Muscle of leg (tissue), 9 donors: ENCODE data around the gene SPATA12. TPM values are rescaled to one million over a fixed set of nuclear protein-coding genes. Genes with fewer than 3 reads are reported as not detected.

Experiments
- polyA plus RNA-seq, 8 donors: library from polyadenylated mRNA; unstranded; fragments of 120-200 nt; gene quantifications; one replicate each; pipeline versions ENCODE4 v1.2.1 to v1.2.3, GENCODE V29; 2013; ENCODE audit warnings: inconsistent platforms in 1 of 8, low replicate concordance in 1 of 8; ENCODE audit not compliant: insufficient read length in 8 of 8, insufficient read depth in 1 of 8
- total RNA-seq: library from RNA; stranded (reverse); fragments of 120-200 nt; gene quantifications from one replicate; pipeline ENCODE4 v1.2.4, GENCODE V29; 2013

SPATA12 gene
- total and polyA plus RNA-seq, 9 donors: 0.04 to 0.21 (median 0.11) TPM; not detected in 3

Other genes with a start within 250 kb of the SPATA12 start
- gene IL17RD, start 104.7 kb downstream of the SPATA12 start, total RNA-seq: 20.7 TPM
- 10 to 100 TPM; 19.6 to 40.6 (median 31.5) TPM for gene IL17RD, start 104.7 kb downstream of the SPATA12 start, polyA plus RNA-seq
- gene HESX1, start 139.3 kb downstream of the SPATA12 start, total RNA-seq: 1.4 TPM
- 1 to 10 TPM in 7 of 8 donors, under 1 TPM in 1; 0.84 to 2.4 (median 1.5) TPM for gene HESX1, start 139.3 kb downstream of the SPATA12 start, polyA plus RNA-seq
- gene APPL1, start 167.1 kb downstream of the SPATA12 start, total RNA-seq: 60.3 TPM
- gene APPL1, start 167.1 kb downstream of the SPATA12 start, polyA plus RNA-seq: 10 to 100 TPM; 27.5 to 46.3 (median 37.0) TPM
- gene ASB14, start 232.0 kb downstream of the SPATA12 start, total RNA-seq: 0.18 TPM
- 1 to 10 TPM in 2 of 8 donors, under 1 TPM in 6; 0.31 to 1.2 (median 0.65) TPM for gene ASB14, start 232.0 kb downstream of the SPATA12 start, polyA plus RNA-seq